GM21786 (cell line): Measurements from ENCODE around the gene RNASE4.
"Not testable (repeated sequence)": the region's sequence is repeated elsewhere in the genome, so short reads cannot be mapped to it uniquely, and the experiment has no call there.

Experiments
- ATAC-seq: cut with Tn5 transposase; IDR thresholded peaks from one replicate; pipeline ENCODE4 v1.9.1; 2021; ENCODE audit not compliant: unreplicated experiment

The RNASE4 gene

DNA sequence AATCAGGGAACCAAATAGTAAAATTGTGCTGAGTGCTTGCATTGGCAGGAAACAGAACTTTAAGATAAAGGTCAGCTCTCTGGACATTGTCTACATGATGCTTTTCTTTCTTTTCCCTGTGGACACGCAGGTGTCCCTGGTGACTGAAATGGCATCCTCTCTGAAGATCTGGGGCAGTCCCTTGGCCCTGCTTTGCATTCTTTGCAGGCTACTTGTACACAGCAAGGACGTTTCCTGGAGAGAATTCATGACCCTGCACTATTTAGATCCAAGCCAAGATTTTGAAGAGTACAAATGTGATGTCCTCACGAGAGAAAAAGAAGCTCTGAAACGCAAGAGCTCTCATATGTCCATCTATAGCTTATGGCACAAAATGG is 50.1 kb downstream of the RNASE4 start:
- ATAC-seq = peak; percentile 60

DNA sequence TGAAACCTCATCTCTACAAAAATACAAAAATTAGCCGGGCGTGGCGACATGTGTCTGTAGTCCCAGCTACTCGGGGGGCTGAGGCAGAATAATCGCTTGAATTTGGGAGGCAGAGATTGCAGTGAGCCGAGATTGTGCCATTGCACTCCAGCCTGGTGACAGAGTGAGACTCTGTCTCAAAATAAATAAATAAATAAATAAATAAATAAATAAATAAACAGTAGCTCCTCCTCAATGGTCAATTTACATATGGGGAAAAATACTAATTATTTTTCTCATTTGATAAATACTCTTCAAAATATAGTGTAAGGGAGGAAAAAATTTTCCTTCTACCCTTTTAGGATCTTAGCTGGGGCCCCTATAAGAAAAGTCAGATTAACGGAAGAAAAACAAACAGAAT is 53.9 kb downstream of the RNASE4 start:
- ATAC-seq = not testable (repeated sequence)

DNA sequence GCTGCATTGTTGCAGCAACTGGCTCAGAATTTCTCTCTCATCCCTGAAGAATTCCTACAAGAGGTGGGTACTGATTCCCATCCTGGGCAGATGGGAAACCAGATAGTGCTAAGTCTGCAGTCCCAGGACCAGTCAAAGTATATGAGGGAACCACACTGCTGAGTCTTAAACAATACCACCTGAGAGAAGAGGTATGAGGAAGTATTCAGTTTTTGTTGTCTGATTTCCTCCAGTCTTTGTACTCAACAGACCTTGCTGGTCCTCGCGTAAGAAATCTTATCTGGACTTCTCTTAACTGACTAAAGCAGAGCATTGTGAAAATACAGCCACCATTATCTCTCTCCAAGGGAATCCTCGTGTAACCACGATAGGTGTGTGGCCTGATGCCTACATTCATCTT is 57.8 kb downstream of the RNASE4 start:
- ATAC-seq = no peak

DNA sequence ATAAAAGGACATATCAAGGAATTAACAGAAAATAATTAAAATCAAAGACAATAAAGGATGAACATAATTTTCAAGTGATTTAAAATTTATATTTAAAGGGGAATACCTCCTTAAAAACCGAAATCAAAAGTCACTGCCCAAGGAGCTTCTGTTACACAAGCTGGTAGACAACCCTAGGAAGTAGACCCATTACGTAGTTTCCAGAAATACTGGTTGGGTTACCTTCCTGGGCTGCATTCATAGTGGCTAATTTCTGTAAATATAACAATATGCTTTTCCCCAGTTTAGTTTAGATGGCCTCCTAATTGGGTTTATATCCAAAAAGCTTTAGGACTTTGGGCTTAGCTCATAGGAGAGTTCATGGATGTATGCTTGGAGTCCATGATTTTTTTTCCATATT is 59.2 kb downstream of the RNASE4 start:
- ATAC-seq = no peak

DNA sequence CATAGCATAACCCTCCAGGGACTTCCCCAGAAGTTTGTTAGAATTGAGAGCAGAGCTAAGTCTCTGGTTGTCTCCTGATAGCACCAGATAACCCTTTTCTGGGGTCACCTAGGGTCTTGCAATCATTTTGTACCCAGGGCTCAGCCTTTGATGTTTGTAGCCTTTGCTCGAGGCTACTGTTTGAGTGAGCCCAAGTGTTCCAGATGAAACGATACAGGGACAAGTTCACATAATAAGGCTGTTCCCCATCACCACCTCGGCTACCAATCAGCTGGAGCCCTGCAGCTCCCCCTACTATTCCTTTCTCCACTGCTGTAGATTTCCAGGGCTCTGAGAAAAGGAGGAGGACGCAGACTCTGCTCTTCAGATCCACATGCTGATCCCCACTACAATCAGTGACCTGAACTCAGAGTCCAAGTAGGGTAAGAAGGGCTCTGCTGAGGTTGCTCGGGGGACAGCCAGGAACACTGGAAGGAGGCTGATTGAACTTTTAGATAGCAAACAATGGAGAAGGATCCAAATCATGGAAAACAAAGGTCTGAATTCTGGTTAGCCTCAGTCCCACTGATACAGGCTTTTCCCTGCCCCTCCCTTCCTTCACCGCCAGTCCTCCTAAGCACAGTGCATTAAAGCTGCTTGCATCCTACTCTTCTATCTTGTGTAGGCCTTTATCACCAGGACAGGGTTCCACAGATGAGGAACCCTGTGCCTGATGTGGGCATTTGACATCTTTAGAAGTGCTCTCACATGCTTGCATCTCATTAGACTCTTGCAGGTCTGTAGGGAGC is 61.4 kb downstream of the RNASE4 start, which contains the start of gene EDDM3A:
EDDM3A (plus strand) TSS at position 317 of the 788 bp plus-strand sequence. CDS start 1,694 bp downstream, outside the sequence.
- no peak for ATAC-seq

DNA sequence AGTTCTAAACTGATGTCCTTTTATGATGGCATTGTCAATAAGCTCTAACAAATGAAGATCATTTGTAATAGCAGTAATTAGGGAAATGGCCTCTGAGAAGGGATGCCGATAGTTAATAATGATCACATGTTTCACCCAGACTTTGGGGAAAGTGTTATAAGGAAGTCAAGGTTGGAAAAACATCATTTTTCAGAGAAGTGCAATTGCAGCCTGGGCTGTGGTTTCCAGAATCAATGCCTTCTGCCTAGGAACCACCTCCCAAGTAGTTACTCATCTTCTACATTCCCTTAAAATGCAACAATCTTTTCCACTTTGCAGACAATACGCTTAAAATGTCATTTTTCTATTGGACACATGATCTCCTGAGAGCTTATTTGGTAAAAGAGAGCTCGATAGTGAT is 62.2 kb downstream of the RNASE4 start:
- ATAC-seq = no peak

DNA sequence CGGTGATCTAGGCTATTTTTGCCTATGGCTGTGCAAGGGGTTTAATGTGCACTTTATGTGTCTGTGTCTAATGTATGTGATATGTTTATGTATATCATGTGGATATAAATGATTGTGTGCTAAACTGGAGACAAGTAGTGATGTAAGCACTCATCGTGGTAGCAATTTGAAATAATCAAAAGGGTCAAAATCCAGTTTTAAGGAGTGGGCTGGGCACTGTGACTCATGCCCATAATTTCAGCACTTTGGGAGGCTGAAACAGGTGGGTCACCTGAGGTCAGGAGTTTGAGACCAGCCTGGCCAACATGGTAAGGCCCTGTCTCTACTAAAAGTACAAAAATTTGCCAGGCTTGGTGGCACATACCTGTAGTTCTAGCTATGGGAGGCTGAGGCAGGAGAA is 64.1 kb downstream of the RNASE4 start:
- no peak for ATAC-seq

DNA sequence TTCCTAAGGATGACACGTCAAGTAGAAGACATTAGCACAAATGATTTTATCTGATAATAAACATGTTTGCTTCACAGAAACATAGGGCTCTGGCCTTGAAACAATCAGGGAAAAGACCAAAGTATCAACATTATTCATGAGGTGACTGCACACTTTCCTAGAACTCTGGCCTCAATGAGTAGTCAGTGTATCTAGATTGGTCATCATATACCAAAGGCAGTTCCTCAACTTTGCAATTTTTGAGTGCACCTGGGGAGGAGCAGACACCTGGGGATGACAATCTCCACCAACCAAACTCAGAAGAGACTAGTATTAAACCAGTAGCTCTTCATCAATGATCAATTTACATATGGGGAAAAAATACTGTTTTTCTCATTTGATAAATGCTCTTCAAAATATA is 65.8 kb downstream of the RNASE4 start:
- no peak for ATAC-seq
